ENCODE results near the gene KIAA0753. TPM values are rescaled to one million over a fixed set of nuclear protein-coding genes. Genes with fewer than 3 reads are reported as not detected.

KIAA0753 gene
- total and polyA plus RNA-seq, 2 of the 4 experiments (the other 2 are of a cell fraction) = 10.2 to 17.6 TPM

- POLR2A ChIA-PET (ENCODE audit: unreplicated experiment) = no interaction called here
- Histone ChIP-seq H3K9ac (ENCODE audit: low read depth, low read length) (no peak overlapping the region), H3K4me3 (ENCODE audit: insufficient read depth, low read depth, low read length) (no peak overlapping the region), H2AK9ac (replicated peaks; ENCODE audit: low read depth, low read length, poor library complexity) (no peak overlapping the region), H4K5ac (ENCODE audit: low read depth, low read length) (no peak overlapping the region), H4K91ac (ENCODE audit: insufficient read depth, low read depth, low read length) (no peak overlapping the region), H3K9me1 (ENCODE audit: insufficient read depth, low read length) (peaks cover 13% of the 10 kb centered on the region; the same call in 1 of the 2 replicates), H3K36me3 (ENCODE audit: control insufficient read depth, insufficient read depth, low read length) (peaks cover 24% of the 10 kb centered on the region), H3K27ac (ENCODE audit: insufficient read depth, low read length) (no peak overlapping the region), H2BK15ac (ENCODE audit: low read depth, low read length) (no peak overlapping the region), H3K9me3 (ENCODE audit: control insufficient read depth, insufficient read depth, low read length) (no peaks in the 10 kb centered on the region), H3K4me2 (ENCODE audit: low read depth, low read length) (no peak overlapping the region), H3K79me1 (ENCODE audit: low read depth in 1 of 2, low read length in 2 of 2) (peaks cover 0 to 4% of the 10 kb centered on the region in 2 experiments; a peak in 1 of 4 replicates), H2BK120ac (ENCODE audit: low read depth, low read length) (no peak overlapping the region), H3K56ac (ENCODE audit: extremely low read depth, insufficient read depth, low read length) (no peak overlapping the region), H3K4ac (ENCODE audit: low read depth, low read length) (no peak overlapping the region), H4K20me1 (ENCODE audit: insufficient read depth, low read length) (no peaks in the 10 kb centered on the region), H3K27me3 (ENCODE audit: control insufficient read depth, insufficient read depth, low read length) (no peaks in the 10 kb centered on the region), H3K18ac (ENCODE audit: low read depth, low read length) (no peak overlapping the region), H2AFZ (replicated peaks; ENCODE audit: low read length, poor library complexity) (no peak overlapping the region), H2AK5ac (ENCODE audit: low read depth, low read length) (no peak overlapping the region), H3K14ac (replicated peaks; ENCODE audit: low read depth, low read length) (no peak overlapping the region), H3K4me1 (ENCODE audit: control insufficient read depth, insufficient read depth, low read length) (peaks cover 16% of the 10 kb centered on the region), H2BK5ac (ENCODE audit: low read depth, low read length, poor library complexity, severe bottlenecking) (no peak overlapping the region), H3K23ac (ENCODE audit: low read depth, low read length) (no peak overlapping the region), H4K8ac (ENCODE audit: low read depth in 2 of 2, low read length in 2 of 2) (no peak overlapping the region), H2BK20ac (ENCODE audit: low read depth, low read length) (no peak overlapping the region)
- dilution Hi-C loops (cut with HindIII; ENCODE audit: low sequenced_read_pairs, unreplicated experiment) (no loop called here), in situ Hi-C loops (cut with MboI; ENCODE audit: low sequenced_read_pairs) (no loop called here), intact Hi-C loops (cut with micrococcal nuclease) (no loop called here)
- TF ChIP-seq CEBPB (IDR thresholded peaks at IDR 0.05; ENCODE audit: low read depth, low read length) (no peak), FOS (IDR thresholded peaks at IDR 0.05; ENCODE audit: low read depth, low read length) (no peak), CHD1 (IDR thresholded peaks at IDR 0.05; ENCODE audit: low read depth, low read length) (no peak), MXI1 (IDR thresholded peaks at IDR 0.05; ENCODE audit: borderline replicate concordance, low read depth, low read length) (no peak), ELK1 (IDR thresholded peaks at IDR 0.05; ENCODE audit: borderline replicate concordance, low read depth, low read length) (no peak), CTCF (conservative IDR thresholded peaks at IDR 0.05; ENCODE audit: low read depth, low read length) (no peak), SMC3 (IDR thresholded peaks at IDR 0.05; ENCODE audit: low read depth, low read length) (no peak), MAFK (IDR thresholded peaks at IDR 0.05; ENCODE audit: low read depth, low read length) (no peak), RFX5 (IDR thresholded peaks at IDR 0.05; ENCODE audit: low read depth, low read length) (no peak), RCOR1 (IDR thresholded peaks at IDR 0.05; ENCODE audit: insufficient replicate concordance, low read length) (no peak), POLR2A (IDR thresholded peaks at IDR 0.05; ENCODE audit: low read depth, low read length) (no peak), NFE2L2 (IDR thresholded peaks at IDR 0.05; ENCODE audit: low read depth, low read length) (no peak)
- CTCF ChIA-PET = no interaction called here
- ATAC-seq (ENCODE audit: low read depth) = no peak
- DNase-seq = no peak
- 95% methylated on average over 3 of the region's 6 CpGs; no CpG with 5 or more reads in 1 of the 2 experiments for WGBS, 2 experiments (ENCODE audit: extremely low coverage in 2 of 2, insufficient read length in 1 of 2)
- BruUV-seq (replicated peaks) = no TSS peak
Measured at GRCh38 chr17:6578491-6578890, 62.0 kb downstream of the KIAA0753 start.
